GM12891 (cell line): ENCODE measurements around the gene LST1.
A peak's percentile ranks its signal among the peaks of the same experiment; 100 is the strongest.

ENCODE experiments used
- DNase-seq: peaks from one replicate; pipeline ENCODE4 v3.0.0; 2011; ENCODE audit warnings: low spot score; ENCODE audit not compliant: insufficient read length
- FAIRE-seq: peaks from 2 replicates; lab custom pipeline; 2011; peaks lifted over from hg19 to GRCh38; lab: Jason Lieb, UNC
- PAX5 ChIP-seq: IDR thresholded peaks from 2 replicates; pipeline ENCODE4 v1.6.1; 2011; ENCODE audit warnings: low read length, moderate library complexity, mild to moderate bottlenecking; ENCODE audit not compliant: insufficient read depth, severe bottlenecking
- POLR2A ChIP-seq: IDR thresholded peaks from 2 replicates; pipeline ENCODE4 v1.6.1; 2011; ENCODE audit warnings: low read depth, low read length, control low read depth
- POLR2AphosphoS5 ChIP-seq: IDR thresholded peaks from 2 replicates; pipeline ENCODE4 v1.6.1; 2011; ENCODE audit warnings: low read depth, low read length, control low read depth
- POU2F2 ChIP-seq: IDR thresholded peaks from 2 replicates; pipeline ENCODE4 v1.6.1; 2011; ENCODE audit warnings: low read depth, mild to moderate bottlenecking, control low read depth, low read length, moderate library complexity
- SPI1 ChIP-seq: IDR thresholded peaks from 2 replicates; pipeline ENCODE4 v1.6.1; 2011; ENCODE audit warnings: low read depth, low read length, control low read depth
- TAF1 ChIP-seq: IDR thresholded peaks from 2 replicates; pipeline ENCODE4 v1.6.1; 2011; ENCODE audit warnings: low read depth, low read length, control low read depth

Gene LST1

GRCh38 chr6:31615748-31616147, 29.7 kb downstream of the LST1 start:
- FAIRE-seq (peak; percentile 64), DNase-seq (no peak)

GRCh38 chr6:31617010-31617409, 30.9 kb downstream of the LST1 start:
- FAIRE-seq (peak; percentile 85), DNase-seq (no peak)
- TF ChIP-seq TAF1 (no peak), PAX5 (no peak), POU2F2 (no peak), POLR2AphosphoS5 (no peak), SPI1 (no peak), POLR2A (no peak)

More at GRCh38 chr6:31615748-31616147, 29.7 kb downstream of the LST1 start:
- no peak for TF ChIP-seq POLR2AphosphoS5
- peak; percentile 64 for TF ChIP-seq POLR2A
- peak; percentile 74 for TF ChIP-seq SPI1
- TF ChIP-seq TAF1, result no peak
- TF ChIP-seq PAX5, result no peak
- TF ChIP-seq POU2F2, result no peak

- FAIRE-seq (peak; percentile 96), DNase-seq (peak; percentile 89)
- TF ChIP-seq PAX5, result no peak
- no peak for TF ChIP-seq SPI1
- peak; percentile 95 for TF ChIP-seq POLR2AphosphoS5
- peak; percentile 90 for TF ChIP-seq POLR2A
- peak; percentile 99 for TF ChIP-seq POU2F2
- TF ChIP-seq TAF1, result peak; percentile 63; the same call in 1 of the 2 replicates
Observed at GRCh38 chr6:31619805-31620585, 33.9 kb downstream of the LST1 start.

GRCh38 chr6:31620586-31621319, 34.7 kb downstream of the LST1 start, which contains the start of gene PRRC2A:
PRRC2A (plus strand) TSS chr6:31620715; CDS start chr6:31622790, 2,075 bp downstream.
- peak; percentile 75 for DNase-seq
- TF ChIP-seq TAF1, result peak; percentile 93
- peak; percentile 24 for TF ChIP-seq POLR2A
- TF ChIP-seq POU2F2, result 0 out of 2 replicates have a peak, but pooled peaks have one; percentile 87
- peak; percentile 82 for TF ChIP-seq POLR2AphosphoS5
- no peak for TF ChIP-seq SPI1
- TF ChIP-seq PAX5, result peak; percentile 3
- peak; percentile 40 for FAIRE-seq

GRCh38 chr6:31621320-31621939, 35.4 kb downstream of the LST1 start:
- DNase-seq (no peak), FAIRE-seq (no peak)
- TF ChIP-seq SPI1 (no peak), POLR2AphosphoS5 (no peak), TAF1 (no peak), PAX5 (no peak), POLR2A (no peak), POU2F2 (no peak)

GRCh38 chr6:31621991-31622390, 35.9 kb downstream of the LST1 start:
- no peak for DNase-seq
- FAIRE-seq, result no peak
- no peak for TF ChIP-seq POLR2A
- TF ChIP-seq POU2F2, result no peak
- TF ChIP-seq SPI1, result no peak
- no peak for TF ChIP-seq PAX5
- no peak for TF ChIP-seq POLR2AphosphoS5
- no peak for TF ChIP-seq TAF1

GRCh38 chr6:31622684-31623091, 36.6 kb downstream of the LST1 start:
- TF ChIP-seq TAF1 (no peak), PAX5 (no peak), SPI1 (no peak), POLR2AphosphoS5 (no peak), POLR2A (no peak), POU2F2 (no peak)
- no peak for DNase-seq
- FAIRE-seq, result no peak

- TF ChIP-seq POU2F2 (no peak), PAX5 (no peak), SPI1 (no peak)
- DNase-seq (no peak), FAIRE-seq (no peak)
Observed at GRCh38 chr6:31624070-31624469, 38.0 kb downstream of the LST1 start.

- no peak for FAIRE-seq
Observed at GRCh38 chr6:31626952-31627351, 40.9 kb downstream of the LST1 start.

More at GRCh38 chr6:31626952-31627351, 40.9 kb downstream of the LST1 start:
- DNase-seq, result no peak
- no peak for TF ChIP-seq TAF1
- TF ChIP-seq POLR2A, result no peak
- no peak for TF ChIP-seq SPI1
- TF ChIP-seq POLR2AphosphoS5, result no peak
- TF ChIP-seq POU2F2, result no peak
- no peak for TF ChIP-seq PAX5
